ENCODE measurements around the gene RPL18.

GRCh38 chr19:48573163-48573505 is 45.8 kb downstream of the RPL18 start:
- TF ChIP-seq, protein P1, sequence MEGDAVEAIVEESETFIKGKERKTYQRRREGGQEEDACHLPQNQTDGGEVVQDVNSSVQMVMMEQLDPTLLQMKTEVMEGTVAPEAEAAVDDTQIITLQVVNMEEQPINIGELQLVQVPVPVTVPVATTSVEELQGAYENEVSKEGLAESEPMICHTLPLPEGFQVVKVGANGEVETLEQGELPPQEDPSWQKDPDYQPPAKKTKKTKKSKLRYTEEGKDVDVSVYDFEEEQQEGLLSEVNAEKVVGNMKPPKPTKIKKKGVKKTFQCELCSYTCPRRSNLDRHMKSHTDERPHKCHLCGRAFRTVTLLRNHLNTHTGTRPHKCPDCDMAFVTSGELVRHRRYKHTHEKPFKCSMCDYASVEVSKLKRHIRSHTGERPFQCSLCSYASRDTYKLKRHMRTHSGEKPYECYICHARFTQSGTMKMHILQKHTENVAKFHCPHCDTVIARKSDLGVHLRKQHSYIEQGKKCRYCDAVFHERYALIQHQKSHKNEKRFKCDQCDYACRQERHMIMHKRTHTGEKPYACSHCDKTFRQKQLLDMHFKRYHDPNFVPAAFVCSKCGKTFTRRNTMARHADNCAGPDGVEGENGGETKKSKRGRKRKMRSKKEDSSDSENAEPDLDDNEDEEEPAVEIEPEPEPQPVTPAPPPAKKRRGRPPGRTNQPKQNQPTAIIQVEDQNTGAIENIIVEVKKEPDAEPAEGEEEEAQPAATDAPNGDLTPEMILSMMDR (conservative IDR thresholded peaks at IDR 0.05 in 1 of 2, IDR thresholded peaks at IDR 0.05 in 1 of 2; ENCODE audit: low read depth in 1 of 2, low read length in 2 of 2), result no peak
- TF ChIP-seq EZH2 (IDR thresholded peaks at IDR 0.05; ENCODE audit: low read length, missing control alignments), result no peak

Data from fibroblast of lung (primary cell).